NCI-H345 treated with DMSO at 0.1 percent for 48 hours (cell line): ENCODE measurements around the gene C6orf58.

Source experiments
- DNase-seq: peaks from one replicate; lab custom pipeline; 2025; ENCODE audit not compliant: unreplicated experiment; lab: John Stamatoyannopoulos, UW

Gene C6orf58

DNA sequence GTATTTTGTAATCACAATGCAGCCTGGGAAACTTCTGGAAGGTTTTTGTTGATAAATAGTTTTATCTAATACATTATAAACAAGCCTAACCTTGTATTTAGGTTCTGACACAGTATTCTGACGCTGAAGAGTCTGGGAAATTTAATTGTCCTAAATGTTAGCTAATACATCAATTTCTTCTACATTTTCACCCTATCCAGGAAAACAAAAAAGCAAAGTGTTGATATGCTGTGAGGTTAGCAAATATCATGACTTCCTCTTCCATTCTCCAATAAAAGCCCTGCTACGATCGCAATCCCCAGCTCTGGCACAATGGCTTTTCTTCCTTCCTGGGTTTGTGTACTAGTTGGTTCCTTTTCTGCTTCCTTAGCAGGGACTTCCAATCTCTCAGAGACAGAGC lies at the start of gene C6orf58:
TSS of gene C6orf58 (plus strand) at position 301 of the 400 bp plus-strand sequence. CDS start at position 313, 12 bp downstream.
- DNase-seq: no peak

DNA sequence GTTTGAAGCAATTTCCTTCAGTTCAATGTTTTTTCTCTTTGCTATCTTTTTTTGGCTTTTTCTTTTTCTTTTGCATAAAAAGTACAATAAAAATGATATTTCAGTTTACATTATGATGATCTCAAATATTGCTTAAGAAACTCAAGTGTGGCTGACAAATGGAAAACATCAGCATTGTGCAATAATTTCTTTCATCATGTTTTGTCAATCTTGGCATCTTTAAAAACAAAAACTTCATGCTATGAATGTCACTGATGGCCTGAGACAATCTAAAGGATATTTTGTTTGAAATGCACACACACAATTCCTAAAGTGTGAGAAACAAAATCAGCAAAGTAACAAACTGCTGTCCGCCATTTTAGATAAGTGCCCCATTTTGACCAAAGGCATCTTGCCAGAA lies 44.0 kb upstream of the C6orf58 start:
- no peak for DNase-seq

DNA sequence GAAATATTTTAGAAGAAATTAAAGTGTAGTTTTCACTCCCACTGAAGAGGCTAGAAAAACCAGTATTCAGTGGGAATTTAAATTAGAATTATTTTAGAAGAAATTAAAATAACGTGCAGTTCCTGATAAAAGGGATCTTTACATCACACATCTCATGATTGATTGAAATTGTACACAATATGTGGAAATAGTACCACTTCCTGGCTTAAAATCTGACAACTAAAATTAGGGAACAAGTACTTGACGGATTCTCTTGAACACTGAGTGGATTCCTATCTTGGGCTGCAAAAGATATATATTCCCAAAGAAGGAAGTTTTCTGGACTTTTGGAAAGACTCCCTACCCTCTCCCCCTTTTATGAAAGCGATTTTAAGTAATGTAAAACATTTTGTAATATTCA lies 43.2 kb upstream of the C6orf58 start:
- DNase-seq: no peak

DNA sequence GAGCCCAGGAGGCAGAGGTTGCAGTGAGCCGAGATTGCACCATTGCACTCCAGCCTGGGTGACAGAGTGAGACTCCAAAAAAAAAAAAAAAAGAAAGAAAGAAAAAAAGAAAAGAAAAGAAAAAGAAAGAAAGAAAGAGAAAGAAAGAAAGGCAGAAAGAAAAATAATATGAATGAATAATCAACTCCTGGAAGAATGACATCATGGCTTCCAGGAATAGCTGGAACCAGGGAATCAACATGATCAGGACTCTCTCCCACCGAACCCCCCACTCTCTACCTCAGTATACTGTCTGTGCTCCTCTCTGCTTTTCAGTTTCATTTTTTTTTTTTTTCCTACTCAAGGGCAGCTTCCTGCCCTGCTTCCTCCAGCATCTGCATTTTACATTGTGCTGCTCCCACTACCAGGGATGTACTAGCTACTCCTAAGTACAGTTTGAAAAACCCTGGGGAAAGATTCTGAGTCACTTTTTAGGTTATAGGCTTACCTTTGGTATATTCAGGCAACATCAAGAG lies 38.2 kb upstream of the C6orf58 start:
- DNase-seq: no peak

DNA sequence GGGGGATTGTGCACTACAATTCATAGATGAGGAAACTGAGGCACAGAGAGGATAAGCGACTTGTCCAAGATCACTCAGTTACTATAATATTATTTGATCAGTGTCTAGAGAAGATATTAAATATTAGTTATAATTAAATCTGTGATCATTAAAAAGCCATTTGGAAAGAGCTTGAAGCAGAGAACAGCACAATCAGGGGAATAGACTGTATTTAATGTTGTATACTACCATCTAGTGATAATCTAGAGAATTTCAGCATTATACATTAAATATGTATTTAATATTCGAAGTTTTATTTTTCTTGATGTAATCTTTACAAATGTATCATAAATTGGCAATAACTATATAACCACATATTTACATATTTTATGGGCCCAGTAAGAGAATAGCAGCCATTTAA lies 37.7 kb upstream of the C6orf58 start:
- DNase-seq: no peak

DNA sequence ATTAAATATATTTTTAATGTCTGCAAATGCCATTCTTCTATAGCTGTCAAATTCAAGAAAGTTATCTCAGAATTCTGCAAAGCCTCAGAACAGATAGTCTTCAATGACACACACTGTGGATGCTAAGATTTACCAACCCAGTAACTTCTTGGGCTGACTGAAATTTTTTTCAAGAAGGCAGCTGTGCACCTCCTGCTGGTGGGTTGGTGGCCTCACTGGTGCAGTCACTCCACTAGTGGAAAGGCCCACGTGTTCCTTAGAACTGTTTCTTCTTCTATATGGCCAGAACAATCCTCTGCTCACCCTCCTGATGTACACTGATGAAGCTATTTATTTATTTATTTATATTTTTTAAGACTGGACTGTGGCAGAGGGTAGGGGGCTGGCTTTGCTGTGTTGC lies 29.8 kb upstream of the C6orf58 start:
- no peak for DNase-seq

DNA sequence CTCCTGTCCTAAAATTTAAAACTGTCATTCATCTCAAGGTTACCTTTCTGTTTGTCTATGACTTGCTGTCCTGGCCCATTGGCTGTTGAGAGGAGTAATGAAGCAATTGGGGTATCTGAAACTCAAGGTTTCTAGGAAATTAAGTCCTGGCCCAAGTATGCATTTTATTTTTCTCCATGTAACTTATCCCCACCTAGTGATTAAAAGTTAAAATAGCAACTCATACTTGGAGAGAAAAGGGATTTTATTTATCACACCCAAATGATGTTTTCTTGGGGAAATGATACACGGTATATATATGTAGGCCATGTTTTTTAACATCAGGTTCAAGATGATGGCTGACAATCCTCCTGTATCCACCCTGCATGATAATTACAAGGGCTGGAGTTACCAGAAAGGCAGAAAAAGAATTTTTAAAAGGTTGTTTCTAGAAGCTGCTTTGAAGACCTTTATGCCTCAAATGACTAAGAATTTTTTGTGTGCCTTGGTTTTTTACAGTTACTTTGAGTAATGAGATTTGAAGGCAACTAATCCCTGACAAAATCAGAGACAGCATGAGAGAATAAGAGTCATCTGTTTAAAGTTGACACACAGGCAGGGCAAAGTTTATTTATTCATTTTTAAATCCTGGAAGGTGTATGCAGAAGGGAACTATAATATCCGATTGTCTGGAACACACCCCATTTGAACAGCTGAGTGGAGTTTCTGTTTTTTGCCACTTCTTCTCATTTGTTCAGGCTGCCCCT lies 28.9 kb upstream of the C6orf58 start:
- DNase-seq: no peak

DNA sequence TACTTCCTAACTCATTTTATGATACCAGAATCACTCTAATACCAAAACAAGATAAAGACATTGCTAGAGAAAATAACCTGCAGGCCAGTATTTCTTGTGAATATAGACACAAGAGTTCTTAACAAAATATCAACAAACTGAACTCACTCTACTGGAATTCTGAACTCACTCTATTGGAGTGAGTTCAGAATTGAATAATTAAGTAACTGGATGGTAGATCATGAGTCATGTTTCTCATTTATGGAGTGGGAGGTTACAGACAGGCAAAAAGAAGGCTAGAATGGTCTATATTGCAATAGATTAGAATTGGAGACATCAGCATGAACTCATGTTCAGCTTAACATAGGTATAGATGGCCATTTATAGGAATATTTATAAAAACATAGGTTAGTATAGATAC lies 26.6 kb upstream of the C6orf58 start:
- DNase-seq: no peak

DNA sequence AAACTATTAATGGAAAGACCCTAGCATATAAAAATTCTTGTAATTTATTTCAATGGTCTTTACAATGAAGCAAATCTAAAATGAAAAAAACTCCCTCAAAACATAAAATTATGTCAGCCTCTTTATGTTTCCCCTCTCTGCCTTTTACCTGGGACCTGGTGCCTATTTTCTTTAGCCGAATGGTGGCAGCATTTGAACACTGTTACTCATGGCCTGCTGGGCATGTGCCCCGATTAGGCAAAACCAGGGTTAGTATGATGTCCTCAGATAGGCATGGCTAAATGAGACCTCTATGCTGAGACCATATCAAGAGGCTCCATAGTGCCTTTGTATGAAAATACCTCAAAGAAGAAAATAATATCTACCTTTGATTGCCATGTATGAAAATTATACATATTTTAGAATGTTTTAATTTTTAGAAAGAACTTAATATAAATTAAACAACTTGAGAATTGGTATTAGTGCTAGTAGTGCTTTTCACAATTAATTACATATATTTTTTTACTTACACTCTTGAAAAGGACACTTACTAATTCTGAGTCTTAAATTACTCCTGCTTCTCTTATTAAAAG lies 22.5 kb upstream of the C6orf58 start:
- DNase-seq: peak; percentile 14

DNA sequence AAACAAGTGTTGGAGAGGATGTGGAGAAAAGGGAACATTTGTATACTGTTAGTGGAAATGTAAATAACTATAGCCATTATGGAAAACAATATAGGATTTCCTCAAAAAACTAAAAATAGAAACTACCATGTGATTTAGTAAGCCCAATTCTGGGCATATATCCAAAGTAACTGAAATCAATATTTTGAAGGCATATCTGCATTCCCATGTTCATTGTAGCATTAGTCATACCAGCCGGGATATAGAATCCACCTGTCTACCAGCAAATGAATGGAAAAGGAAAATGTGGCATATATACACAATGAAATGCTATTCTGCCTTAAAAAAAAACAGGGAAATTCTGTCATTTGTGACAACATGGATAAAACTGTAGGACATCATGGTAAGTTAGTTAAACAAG lies 15.3 kb upstream of the C6orf58 start:
- no peak for DNase-seq

DNA sequence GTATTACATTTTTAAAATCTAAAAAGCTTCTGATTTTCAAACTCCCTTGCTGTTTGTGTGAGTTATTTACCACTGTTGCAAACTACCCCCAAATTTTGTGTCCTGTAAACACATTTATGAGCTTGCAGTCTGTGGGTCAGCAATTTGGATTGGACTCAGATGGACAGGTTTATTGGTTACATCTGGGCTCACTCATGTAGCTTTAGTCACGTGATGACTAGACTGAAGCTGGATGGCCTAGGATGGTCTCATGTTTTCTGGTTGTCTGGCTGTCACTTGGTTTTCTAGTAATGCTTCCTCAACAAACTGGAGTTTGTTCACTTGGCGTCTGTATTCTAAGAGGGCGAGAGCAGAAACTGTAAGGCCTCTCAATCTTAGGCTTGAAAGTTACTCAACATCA lies 12.2 kb upstream of the C6orf58 start:
- no peak for DNase-seq

DNA sequence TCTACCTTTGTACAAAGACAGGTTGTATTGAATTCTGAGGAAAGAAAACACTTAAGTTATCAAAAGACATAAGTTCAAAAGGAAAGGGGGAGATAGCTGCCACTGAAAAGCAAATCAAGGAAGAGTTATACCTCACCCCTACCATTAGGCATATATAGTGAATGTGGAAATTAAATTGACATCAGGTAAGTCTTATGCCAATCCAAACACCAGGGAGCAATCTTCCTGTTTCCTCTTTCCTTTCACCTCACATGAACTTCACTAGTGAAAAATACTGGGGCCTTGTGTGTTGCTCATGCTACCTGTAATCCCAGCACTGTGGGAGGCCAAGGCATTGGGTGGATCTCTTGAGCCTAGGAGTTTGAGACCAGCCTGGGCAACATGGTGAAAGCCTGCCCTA lies 10.9 kb upstream of the C6orf58 start:
- DNase-seq: no peak

DNA sequence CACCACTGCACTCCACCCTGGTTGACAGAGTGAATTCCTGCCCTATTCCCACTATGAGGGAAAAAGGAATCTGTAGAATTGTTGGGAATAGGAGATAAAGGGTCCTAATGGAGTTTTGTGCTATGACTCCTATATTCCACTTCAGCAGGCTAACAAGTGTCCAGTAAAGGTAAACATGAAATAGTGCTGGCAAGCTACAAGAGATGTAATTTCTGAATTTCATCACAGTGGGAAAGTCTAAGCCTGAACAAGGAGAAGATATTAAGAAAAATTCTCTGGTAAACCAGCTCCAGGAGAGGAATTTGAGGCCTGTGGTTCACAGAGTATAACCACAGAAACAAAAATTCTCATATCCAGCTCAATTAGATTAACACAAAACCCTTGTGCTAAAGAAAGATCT lies 10.3 kb upstream of the C6orf58 start:
- no peak for DNase-seq

DNA sequence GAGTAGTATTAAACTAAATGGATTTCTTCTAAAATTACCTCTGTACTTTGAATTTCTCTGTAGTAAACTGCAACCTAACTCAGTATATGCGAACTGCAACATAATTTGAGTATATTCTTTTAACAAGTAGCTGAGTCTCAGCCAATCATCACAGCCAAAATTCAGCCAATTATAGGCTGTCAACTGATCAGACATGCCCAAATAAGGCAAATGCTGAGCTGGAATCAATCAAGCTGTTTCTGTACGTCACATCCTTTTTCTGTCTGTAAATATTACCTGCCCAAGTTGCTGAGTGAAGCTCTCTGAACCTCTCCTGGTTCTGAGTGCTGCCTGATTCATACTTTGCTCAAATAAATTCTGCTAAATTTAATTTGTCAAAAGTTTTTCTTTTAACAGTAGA lies 9.5 kb upstream of the C6orf58 start:
- DNase-seq: no peak

DNA sequence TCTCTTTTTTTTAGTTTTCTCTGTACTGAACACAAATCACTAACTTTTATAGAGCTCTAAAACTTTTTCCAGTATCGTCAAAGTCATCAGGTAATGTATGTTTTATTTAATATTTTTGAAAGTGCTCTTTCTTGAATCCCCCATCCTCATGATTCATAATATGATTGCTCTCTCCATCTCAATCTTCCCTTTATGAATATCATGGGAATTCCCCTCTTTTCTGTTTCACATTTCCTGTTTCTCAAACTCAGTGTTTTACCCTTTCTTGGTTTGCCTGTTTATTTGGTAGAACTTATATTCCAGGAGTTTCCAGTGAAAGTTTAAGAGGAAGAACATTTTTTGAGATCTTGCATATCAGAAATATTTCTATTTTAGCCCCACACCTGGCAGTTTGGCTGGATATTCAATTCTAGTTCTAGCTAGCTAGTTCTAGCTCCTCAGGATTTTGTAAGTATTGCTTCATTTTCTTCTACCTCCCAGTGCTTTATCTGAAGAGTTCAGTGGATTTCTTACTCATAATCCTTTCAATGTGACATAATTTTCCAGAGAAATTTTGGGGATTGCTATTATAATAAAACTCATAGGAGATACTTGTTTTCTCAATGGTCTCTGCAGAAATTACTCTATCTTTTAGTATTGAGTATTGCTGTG lies 6.1 kb upstream of the C6orf58 start:
- DNase-seq: no peak

DNA sequence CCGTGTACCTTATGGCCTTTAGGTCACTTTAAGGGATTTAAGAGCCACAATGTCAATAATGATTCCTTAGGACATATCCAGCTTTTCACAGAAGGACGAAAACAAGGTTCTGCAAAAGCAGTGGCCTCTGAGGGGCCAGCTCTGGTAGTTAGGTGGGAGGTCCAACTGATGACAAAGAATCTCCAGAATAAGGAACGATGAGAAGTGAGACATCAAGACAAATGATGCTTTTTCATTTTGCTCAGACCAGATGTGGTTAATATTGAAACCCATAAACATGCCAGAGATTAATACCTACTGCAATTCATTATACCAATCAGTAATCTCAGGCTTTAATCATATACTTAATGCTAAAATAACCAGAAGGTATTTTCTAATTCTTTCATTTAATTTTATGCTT lies 1.9 kb downstream of the C6orf58 start:
- no peak for DNase-seq

DNA sequence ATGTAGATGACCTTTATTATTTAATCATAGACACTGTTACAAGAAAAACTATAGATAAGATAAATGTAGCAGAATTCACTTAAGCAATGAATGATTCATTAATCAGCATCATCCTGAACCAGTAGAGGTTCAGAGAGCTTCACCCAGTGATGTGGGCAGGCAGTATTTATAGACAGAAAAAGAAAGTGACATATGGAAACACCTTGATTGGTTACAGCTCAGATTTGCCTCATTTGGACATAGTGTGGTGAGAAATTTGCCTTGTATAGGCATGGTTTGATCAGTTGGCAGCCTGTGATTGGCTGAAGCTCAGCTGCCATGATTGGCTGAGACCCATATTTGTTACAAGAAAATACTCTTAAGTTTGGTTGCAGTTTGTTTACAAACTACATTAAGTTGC lies 4.6 kb downstream of the C6orf58 start:
- no peak for DNase-seq

DNA sequence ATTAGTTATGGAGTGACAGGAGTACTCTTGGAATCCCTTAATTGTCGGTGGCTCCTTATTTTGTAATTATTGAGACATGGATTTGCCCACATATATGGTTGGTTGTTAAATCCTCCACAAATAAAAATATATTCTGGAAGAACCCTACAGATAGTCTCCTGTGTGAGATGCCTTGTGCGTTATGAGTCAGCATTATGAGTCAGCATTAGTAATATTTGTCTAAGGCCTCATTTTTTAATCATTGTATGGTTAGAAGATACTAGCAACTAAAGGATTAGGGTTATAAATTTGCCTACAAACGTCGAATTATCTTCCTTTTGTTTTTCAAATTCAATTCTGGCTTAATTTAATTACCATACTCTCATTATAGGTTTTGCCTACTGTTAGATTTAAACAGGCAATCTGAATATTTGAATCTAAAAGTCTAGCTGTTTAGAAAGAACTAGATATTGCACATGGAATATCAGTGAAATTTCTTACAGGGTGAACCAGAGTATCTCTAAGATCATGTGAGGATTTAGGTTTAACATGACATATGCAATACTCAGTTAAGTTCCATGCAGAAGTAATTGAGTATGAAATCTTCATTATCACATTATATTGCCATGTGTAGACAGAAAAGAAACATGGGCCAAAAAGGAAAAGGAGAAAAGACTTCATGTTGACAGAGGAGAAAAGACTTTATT lies 5.9 kb downstream of the C6orf58 start:
- DNase-seq: no peak

DNA sequence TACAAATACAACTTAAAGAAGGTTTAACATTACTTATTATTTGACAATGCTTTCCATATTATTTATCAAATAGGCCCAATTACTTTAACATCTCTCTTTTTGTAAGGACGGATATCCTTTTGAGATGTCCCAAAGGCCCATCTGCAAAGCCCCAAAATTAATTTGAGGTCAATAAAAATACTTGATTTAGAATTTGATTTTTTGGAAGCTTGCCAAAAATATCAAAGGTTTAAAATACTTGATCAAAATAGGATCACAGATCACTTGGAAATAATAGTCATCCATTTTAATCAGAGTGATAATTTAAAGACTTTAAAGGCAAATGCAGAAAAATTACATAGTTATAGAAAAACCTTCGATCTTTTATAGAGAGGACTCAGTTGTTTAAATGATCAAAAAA lies 8.1 kb downstream of the C6orf58 start:
- DNase-seq: no peak

DNA sequence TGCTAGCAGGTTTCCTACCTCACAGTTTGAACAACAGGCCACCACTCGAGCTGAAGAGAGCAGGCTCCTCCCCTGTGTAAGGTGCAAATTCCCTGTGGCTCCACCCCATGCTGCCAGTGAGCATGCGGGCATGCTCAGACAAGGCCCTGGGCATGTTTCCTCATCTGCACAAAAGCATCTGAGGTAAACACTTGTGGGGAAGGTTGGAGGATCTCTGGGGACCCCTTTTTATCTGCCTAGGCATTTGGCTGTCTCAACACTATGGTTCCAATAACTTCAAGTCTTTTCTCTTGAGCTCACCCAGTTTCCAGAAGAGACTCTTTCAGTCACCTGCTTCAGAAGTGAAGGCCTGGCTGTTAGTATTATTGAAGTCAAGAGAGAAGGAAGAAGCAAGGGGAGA lies 9.4 kb downstream of the C6orf58 start:
- DNase-seq: no peak

DNA sequence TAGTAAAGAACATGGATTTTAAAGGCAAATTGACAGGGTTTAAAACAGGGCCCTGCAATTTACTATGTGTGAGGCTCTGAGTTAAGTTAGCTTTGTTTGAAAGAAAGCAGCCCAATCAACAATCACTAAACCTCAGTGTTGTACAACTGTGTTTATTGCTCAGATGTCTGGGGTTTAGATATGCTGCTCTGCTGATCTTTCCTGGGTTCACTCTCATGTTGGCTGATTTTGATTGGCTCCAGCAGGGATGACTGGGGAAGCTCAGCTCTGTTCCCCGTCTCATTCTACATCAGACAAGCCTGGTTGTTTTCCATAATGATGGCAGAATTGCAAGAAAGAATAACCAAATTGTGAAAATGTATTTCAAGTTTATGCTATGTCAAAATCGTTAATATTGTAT lies 10.9 kb downstream of the C6orf58 start:
- DNase-seq: no peak

DNA sequence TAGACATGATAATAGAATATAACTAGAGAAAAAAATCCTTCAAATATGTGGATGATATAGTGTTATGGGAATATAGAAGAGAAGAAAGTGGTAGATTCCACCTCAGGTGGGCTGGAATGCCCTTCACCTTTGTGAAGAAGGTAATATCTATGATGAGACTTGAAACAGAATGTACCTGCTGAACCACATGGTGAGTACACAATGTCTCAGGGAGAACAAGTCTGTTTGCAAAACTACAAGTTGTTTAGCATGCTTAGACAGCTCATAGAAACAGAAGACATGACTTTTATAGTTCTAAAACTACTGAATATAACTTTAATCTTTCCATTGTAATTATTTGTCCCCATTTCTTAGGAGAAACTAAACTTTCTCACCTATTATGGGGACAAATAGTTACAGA lies 12.2 kb downstream of the C6orf58 start:
- no peak for DNase-seq
